SK-N-SH (cell line): ENCODE results near the gene MECP2.

Experiments
- CHD2 ChIP-seq: fragments of 150-350 bp; IDR thresholded peaks from 2 replicates; pipeline ENCODE4 v1.6.1; 2018; ENCODE audit warnings: low read length; ENCODE audit not compliant: partially characterized antibody
- CTCF ChIP-seq: fragments of 200-600 bp; sonication (generic); IDR thresholded peaks from 2 replicates; pipeline ENCODE4 v1.6.1; 2017; ENCODE audit warnings: antibody characterized with exemption, mild to moderate bottlenecking, moderate library complexity
- FOSL2 ChIP-seq: IDR thresholded peaks from 2 replicates; pipeline ENCODE4 v1.4.0; 2012; ENCODE audit warnings: low read depth, mild to moderate bottlenecking, moderate library complexity, borderline replicate concordance
- GATA2 ChIP-seq: sonication (generic); formaldehyde crosslinking; IDR thresholded peaks from 2 replicates; pipeline ENCODE4 v1.5.0; 2020; ENCODE audit warnings: mild to moderate bottlenecking, missing genetic modification reagents
- RFX5 ChIP-seq: IDR thresholded peaks from 2 replicates; pipeline ENCODE4 v1.6.1; 2012; ENCODE audit warnings: mild to moderate bottlenecking, improper control_type of control experiment, low read length
- SIN3A ChIP-seq: IDR thresholded peaks from 2 replicates; pipeline ENCODE4 v1.6.1; 2012; ENCODE audit warnings: low read depth, mild to moderate bottlenecking, low read length, moderate library complexity, borderline replicate concordance
- SMC3 ChIP-seq: IDR thresholded peaks from 2 replicates; pipeline ENCODE4 v1.6.1; 2012; ENCODE audit warnings: low read depth, low read length, improper control_type of control experiment
- TF ChIP-seq, protein P1 (sequence below): IDR thresholded peaks from 2 replicates; pipeline ENCODE4 v1.4.0; 2012; ENCODE audit warnings: low read depth

DNA sequence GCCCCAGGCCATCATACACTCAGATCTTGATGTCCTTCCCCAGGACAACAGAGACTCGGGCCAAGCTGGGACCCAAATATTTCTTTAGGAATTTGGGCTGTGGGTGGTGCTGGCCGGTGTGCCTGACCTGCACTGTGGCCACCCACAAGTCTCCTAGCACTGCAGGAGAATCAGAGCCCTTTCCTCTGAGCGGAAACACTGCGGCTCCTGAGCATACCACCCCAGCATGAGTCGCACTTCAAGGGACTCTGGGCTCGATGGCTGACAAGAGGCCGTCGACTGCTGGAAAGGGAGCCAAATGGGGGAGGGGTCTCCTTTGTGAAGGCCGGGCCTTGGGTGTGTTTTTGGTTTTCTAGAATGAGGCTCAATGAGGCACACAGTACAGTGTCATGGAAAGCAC, 64.9 kb downstream of the MECP2 start:
- no peak for TF ChIP-seq SIN3A
- no peak for TF ChIP-seq GATA2 (CRISPR knock-in tag)
- TF ChIP-seq CHD2, result no peak
- TF ChIP-seq CTCF, result no peak
- TF ChIP-seq SMC3, result no peak
- no peak for TF ChIP-seq FOSL2
- TF ChIP-seq, protein P1, sequence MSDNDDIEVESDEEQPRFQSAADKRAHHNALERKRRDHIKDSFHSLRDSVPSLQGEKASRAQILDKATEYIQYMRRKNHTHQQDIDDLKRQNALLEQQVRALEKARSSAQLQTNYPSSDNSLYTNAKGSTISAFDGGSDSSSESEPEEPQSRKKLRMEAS, result no peak
- no peak for TF ChIP-seq RFX5
